GM20000 (cell line): ENCODE data around the gene ARL15.

Experiments
- DNase-seq: peaks from one replicate; pipeline ENCODE4 v3.0.0; 2012; ENCODE audit warnings: low spot score
- TF ChIP-seq, protein P1 (sequence below): IDR thresholded peaks from 2 replicates; pipeline ENCODE4 v1.5.1; 2012; ENCODE audit warnings: mild to moderate bottlenecking, control low read depth; ENCODE audit errors: extremely low read depth, missing control alignments

The ARL15 gene

DNA sequence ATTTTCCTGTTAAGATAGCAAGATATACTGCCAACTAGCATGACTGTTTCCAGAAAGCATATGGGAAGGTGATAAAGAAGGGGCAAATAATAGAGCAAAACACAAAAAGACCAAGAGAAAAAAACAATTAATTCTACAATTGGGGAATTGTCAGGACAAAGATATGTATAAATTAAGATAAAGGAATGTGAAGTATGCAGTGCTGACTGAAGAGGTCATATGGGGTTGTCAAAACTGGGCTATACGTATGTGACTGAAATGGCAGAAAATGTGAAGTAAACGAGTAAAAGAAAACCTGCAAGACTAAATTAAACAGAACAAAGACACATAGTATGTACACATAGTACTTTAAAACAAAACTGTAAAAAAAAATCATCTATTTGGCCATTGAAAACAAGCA, 222.3 kb downstream of the ARL15 start:
- no peak for DNase-seq
- TF ChIP-seq, protein P1, sequence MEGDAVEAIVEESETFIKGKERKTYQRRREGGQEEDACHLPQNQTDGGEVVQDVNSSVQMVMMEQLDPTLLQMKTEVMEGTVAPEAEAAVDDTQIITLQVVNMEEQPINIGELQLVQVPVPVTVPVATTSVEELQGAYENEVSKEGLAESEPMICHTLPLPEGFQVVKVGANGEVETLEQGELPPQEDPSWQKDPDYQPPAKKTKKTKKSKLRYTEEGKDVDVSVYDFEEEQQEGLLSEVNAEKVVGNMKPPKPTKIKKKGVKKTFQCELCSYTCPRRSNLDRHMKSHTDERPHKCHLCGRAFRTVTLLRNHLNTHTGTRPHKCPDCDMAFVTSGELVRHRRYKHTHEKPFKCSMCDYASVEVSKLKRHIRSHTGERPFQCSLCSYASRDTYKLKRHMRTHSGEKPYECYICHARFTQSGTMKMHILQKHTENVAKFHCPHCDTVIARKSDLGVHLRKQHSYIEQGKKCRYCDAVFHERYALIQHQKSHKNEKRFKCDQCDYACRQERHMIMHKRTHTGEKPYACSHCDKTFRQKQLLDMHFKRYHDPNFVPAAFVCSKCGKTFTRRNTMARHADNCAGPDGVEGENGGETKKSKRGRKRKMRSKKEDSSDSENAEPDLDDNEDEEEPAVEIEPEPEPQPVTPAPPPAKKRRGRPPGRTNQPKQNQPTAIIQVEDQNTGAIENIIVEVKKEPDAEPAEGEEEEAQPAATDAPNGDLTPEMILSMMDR: no peak

DNA sequence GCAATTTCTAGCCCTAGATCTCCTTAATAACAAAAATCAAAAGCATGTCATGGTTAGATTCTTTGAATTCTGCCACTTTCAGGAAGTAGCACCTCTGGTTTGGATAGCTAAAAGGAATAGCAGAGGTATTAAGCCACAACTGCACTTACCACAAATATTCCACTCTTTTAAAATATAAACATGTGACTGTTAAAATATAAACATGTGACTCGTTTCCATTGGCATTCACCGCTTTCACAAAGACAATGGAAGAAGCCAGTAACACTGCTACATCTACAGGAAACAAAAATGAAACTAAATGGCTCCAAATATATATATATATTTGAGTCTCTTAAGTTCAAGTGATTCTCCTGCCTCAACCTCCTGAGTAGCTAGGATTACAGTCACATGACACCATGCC, 222.9 kb downstream of the ARL15 start:
- TF ChIP-seq, protein P1: no peak
- no peak for DNase-seq

- TF ChIP-seq, protein P1: no peak
- DNase-seq: no peak
These were observed 224.2 kb downstream of the ARL15 start for GRCh38 chr5:54086191-54086590.

GRCh38 chr5:54084696-54085095, 225.7 kb downstream of the ARL15 start:
- no peak for DNase-seq

GRCh38 chr5:54083851-54084250, 226.5 kb downstream of the ARL15 start:
- TF ChIP-seq, protein P1: no peak
- DNase-seq: no peak

More at GRCh38 chr5:54084696-54085095, 225.7 kb downstream of the ARL15 start:
- TF ChIP-seq, protein P1: no peak

- no peak for DNase-seq
- TF ChIP-seq, protein P1: no peak
These were observed 227.1 kb downstream of the ARL15 start for GRCh38 chr5:54083245-54083644.

- TF ChIP-seq, protein P1: no peak
These were observed 229.0 kb downstream of the ARL15 start for GRCh38 chr5:54081415-54081814.

More at GRCh38 chr5:54081415-54081814, 229.0 kb downstream of the ARL15 start:
- DNase-seq: no peak
